Progenitor cell of endocrine pancreas (in vitro differentiated cells): Measurements from ENCODE around the gene ZC3H18. TPM values are rescaled to one million over a fixed set of nuclear protein-coding genes. Genes with fewer than 3 reads are reported as not detected.

Experiments
- DNase-seq: peaks from one replicate; pipeline ENCODE4 v3.0.0; 2021; ENCODE audit warnings: low spot score; ENCODE audit not compliant: unreplicated experiment
- H3K27ac Mint-ChIP-seq: 2 replicates; pipeline ENCODE4 v1.8.0; 2021; ENCODE audit warnings: mild to moderate bottlenecking, moderate library complexity, mixed read lengths
- H3K27me3 Mint-ChIP-seq: 2 replicates; pipeline ENCODE4 v1.8.0; 2021; ENCODE audit warnings: mixed read lengths
- H3K36me3 Mint-ChIP-seq: 2 replicates; pipeline ENCODE4 v1.8.0; 2022; ENCODE audit warnings: mixed read lengths; ENCODE audit not compliant: insufficient read depth
- H3K4me1 Mint-ChIP-seq: 2 replicates; pipeline ENCODE4 v1.8.0; 2021; ENCODE audit warnings: low read depth, mixed read lengths
- H3K4me3 Mint-ChIP-seq: 2 replicates; pipeline ENCODE4 v1.8.0; 2021; ENCODE audit warnings: low read depth, mild to moderate bottlenecking, moderate library complexity, mixed read lengths
- H3K9me3 Mint-ChIP-seq: 2 replicates; pipeline ENCODE4 v1.8.0; 2021; ENCODE audit warnings: low read depth, mixed read lengths
- CTCF ChIP-seq: fragments of 200-600 bp; sonication (generic); IDR thresholded peaks from one replicate; pipeline ENCODE4 v1.5.0; 2021; ENCODE audit warnings: antibody characterized with exemption, mild to moderate bottlenecking; ENCODE audit not compliant: unreplicated experiment
- total RNA-seq: library from RNA; stranded (reverse); gene quantifications from 2 replicates; pipeline ENCODE4 v1.2.1, GENCODE V29; 2021

Gene ZC3H18
- total RNA-seq, 1 donor from 2014 or later = 70.7 TPM

GRCh38 chr16:88580371-88580770 is 10.2 kb downstream of the ZC3H18 start:
- Mint-ChIP-seq H3K27me3 (no peaks in the 10 kb centered on the region), H3K4me3 (no peak overlapping the region), H3K9me3 (no peaks in the 10 kb centered on the region), H3K27ac (no peak overlapping the region), H3K36me3 (peaks cover 10% of the 10 kb centered on the region), H3K4me1 (no peaks in the 10 kb centered on the region)
- DNase-seq = no peak
- TF ChIP-seq CTCF = no peak

- no peak overlapping the region for H3K27ac Mint-ChIP-seq
Observed at GRCh38 chr16:88581033-88581432, 10.8 kb downstream of the ZC3H18 start.

GRCh38 chr16:88582912-88583575 is 12.8 kb downstream of the ZC3H18 start:
- Mint-ChIP-seq H3K36me3 (peaks cover 11% of the 10 kb centered on the region), H3K27ac (no peak overlapping the region), H3K4me1 (no peaks in the 10 kb centered on the region), H3K27me3 (no peaks in the 10 kb centered on the region), H3K9me3 (no peaks in the 10 kb centered on the region), H3K4me3 (no peak overlapping the region)
- TF ChIP-seq CTCF = no peak
- no peak for DNase-seq

More at GRCh38 chr16:88581033-88581432, 10.8 kb downstream of the ZC3H18 start:
- Mint-ChIP-seq H3K4me3 (no peak overlapping the region), H3K36me3 (peaks cover 13% of the 10 kb centered on the region), H3K27me3 (no peaks in the 10 kb centered on the region), H3K9me3 (no peaks in the 10 kb centered on the region), H3K4me1 (no peaks in the 10 kb centered on the region)
- TF ChIP-seq CTCF = no peak
- no peak for DNase-seq

GRCh38 chr16:88584676-88585075 is 14.5 kb downstream of the ZC3H18 start:
- Mint-ChIP-seq H3K4me3 (no peak overlapping the region), H3K36me3 (peaks cover 16% of the 10 kb centered on the region), H3K27ac (peak overlapping the region; percentile 10), H3K4me1 (no peaks in the 10 kb centered on the region), H3K27me3 (no peaks in the 10 kb centered on the region), H3K9me3 (no peaks in the 10 kb centered on the region)
- no peak for TF ChIP-seq CTCF
- DNase-seq = no peak

GRCh38 chr16:88585269-88585668 is 15.1 kb downstream of the ZC3H18 start:
- no peak for TF ChIP-seq CTCF
- no peaks in the 10 kb centered on the region for H3K9me3 Mint-ChIP-seq
- peaks cover 17% of the 10 kb centered on the region for H3K36me3 Mint-ChIP-seq
- H3K27ac Mint-ChIP-seq = no peak overlapping the region
- no peak overlapping the region for H3K4me3 Mint-ChIP-seq
- H3K27me3 Mint-ChIP-seq = no peaks in the 10 kb centered on the region
- DNase-seq = no peak
- H3K4me1 Mint-ChIP-seq = no peaks in the 10 kb centered on the region
